ENCODE results near the gene RASEF.

Gene RASEF

DNA sequence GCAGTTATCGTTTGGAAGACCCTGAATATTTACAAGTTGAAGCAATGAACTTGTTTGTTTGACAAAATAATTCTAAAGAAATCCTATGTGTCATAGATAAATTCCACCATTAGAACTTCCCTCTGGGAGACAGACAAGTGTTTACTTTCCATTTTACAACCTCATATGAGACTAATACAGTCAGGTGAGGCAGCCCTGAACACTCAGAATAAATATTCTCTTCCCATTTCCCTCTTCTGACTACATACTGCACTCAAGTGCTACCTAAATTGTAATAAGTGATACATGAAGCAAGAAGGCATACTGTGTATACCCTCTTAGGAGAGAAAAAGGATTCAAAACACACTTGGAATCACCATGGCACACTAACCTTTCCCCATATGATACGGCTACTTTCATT is 6.8 kb downstream of the RASEF start:
- DNase-seq, result no peak

- no peak for DNase-seq
Observed at GRCh38 chr9:83047839-83048775, 14.8 kb downstream of the RASEF start.

GRCh38 chr9:83043597-83043996 is 19.3 kb downstream of the RASEF start:
- no peak for DNase-seq

- DNase-seq, result no peak
Observed at GRCh38 chr9:83041771-83042170, 21.2 kb downstream of the RASEF start.

DNA sequence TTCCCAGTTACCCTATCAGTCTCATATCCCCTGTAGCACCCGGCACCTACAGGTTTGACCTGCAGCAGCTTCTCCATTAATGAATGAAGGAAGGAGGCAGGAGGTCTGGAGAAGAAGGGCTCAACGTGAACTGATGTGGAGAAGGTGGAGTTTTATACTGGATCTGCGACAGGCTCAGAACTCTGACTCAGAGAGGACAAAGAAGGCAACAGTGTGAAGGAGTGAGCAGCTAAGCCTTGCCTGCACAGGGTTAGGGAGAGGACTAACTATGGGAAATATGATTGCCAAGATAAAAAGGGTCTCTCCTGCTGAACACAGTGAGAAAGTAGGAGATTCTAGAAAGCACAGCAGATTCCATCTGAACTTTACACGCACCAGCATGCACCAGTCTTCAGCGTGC is 23.6 kb downstream of the RASEF start:
- DNase-seq, result no peak

- DNase-seq, result no peak
Observed at GRCh38 chr9:83036043-83036442, 26.9 kb downstream of the RASEF start.

DNA sequence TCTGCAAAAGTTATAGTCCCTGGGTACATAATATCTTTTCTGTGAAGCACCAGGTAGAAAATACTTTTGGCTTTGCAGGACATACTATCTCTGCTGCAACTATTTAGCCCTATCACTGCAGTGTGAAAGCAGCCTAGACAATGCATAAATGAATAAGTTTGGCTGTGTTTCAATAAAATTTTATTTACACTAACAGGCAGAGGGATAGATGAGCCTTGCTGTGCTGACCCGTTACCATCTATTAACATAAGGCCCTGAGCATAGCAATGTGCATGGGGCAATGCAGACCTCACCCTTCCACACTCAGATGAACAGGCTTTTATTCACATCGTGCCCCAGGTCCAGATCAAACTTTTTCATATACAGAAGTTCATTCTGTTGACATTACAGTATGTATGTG is 27.8 kb downstream of the RASEF start:
- no peak for DNase-seq

GRCh38 chr9:83034587-83034986 is 28.4 kb downstream of the RASEF start:
- DNase-seq, result no peak

GRCh38 chr9:83034026-83034425 is 28.9 kb downstream of the RASEF start:
- no peak for DNase-seq

- DNase-seq, result no peak
Observed at GRCh38 chr9:83032065-83032625, 30.8 kb downstream of the RASEF start.

DNA sequence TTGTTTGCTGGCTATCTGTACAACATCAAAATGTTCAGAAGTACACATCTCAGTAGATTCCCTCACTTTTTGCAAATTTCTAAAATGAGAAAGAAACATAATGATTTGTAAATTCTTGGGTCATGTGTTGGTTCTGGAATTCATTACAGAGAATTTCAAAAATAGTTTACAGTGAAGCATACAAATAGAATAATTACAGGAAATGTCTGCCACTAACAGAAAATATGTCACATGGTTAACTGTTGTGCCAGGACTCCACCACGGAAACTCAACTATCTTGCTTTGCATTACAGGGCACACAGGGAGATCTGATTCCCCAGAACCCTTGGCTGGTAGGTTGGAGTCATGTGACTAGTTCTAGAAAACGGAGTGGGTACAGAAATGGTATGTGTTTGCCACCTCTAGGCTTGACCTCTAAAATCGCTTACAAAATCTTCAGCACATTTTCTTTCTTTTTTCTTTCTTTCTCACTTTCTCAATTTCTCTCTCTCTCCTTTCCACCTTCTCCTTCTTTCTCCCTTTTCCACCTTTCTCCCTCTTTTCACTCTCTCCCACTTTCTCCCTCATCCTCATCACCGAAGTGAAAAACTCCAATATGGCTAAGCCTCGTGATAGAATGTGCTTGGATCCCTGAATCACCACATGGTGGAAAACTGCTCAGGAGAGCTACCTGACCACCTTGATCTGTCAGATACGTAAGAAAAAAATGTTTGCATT is 32.4 kb downstream of the RASEF start:
- DNase-seq, result no peak

GRCh38 chr9:83029531-83030137 is 33.3 kb downstream of the RASEF start:
- no peak for DNase-seq

DNA sequence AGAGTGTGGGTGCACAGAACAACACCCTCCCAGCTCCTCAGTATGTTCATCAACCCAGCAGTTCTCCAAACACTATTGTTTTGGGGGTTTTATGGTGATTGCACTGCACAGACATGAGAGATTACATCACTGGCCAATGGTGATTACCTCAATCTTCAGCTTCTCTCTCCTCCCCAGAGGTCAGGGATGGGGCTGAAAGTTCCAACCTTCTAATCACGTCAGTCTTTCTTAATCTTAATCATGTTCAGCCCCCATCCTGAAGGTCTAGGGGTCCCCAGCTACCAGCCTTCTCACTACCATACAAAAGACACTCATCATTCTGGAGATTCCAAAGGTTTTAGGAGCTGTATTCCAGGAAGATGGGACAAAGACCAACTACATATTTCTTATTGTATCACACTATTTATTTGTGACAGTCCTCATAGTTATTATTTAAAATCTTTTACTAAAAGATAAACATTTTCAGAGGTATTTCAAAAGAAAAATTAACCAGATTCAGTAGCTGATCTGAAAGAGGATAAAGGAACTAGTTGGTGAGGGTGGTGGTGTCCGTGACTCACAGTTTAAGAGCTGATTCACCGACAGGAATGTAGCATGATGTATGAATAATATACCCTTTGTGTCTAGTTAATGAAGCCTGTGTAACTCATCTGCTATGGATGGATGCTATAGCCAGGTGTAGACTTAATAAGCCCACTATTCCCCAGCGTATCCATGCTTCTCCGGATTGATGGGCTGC is 35.6 kb downstream of the RASEF start:
- no peak for DNase-seq

DNA sequence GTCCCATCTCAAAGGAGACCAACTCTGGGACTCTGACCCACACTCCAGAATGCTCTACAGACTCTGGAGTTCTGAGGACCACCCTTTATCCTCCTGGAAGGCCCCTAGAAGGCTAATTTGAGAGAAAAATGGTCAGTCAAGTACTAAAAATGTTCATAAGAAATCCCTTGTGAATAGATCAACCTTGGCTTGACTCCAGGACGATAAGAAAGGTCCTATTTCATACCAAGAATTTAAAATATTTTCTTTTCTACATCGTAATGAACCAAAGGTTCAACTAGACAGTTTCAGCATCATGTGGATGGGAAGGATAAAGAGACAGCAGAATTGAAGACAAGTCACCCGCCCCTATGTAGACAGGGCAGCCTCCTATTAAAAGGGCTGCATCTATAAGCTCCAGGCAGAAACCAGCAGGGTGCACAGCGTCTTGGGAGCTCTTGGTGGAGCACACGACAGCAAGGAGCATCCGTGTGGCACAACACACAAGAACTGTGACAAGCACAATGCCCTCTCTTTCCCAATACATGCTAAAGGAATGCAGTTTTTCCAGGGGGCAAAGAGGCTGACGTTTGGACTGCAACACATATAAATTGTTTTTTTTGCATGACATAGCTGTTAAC is 38.3 kb downstream of the RASEF start:
- DNase-seq, result no peak

- no peak for DNase-seq
Observed at GRCh38 chr9:83023151-83023550, 39.8 kb downstream of the RASEF start.

GRCh38 chr9:83020864-83021263 is 42.1 kb downstream of the RASEF start:
- DNase-seq, result no peak

- no peak for DNase-seq
Observed at GRCh38 chr9:83020327-83020726, 42.6 kb downstream of the RASEF start.

GRCh38 chr9:83019246-83019645 is 43.7 kb downstream of the RASEF start:
- DNase-seq, result no peak

GRCh38 chr9:83015897-83016296 is 47.0 kb downstream of the RASEF start:
- DNase-seq, result no peak

- no peak for DNase-seq
Observed at GRCh38 chr9:83013867-83014605, 48.9 kb downstream of the RASEF start.
